Neuronal stem cell (in vitro differentiated cells): ENCODE results near the gene MACROD2.

ENCODE experiments used
- DNase-seq: peaks from one replicate; pipeline ENCODE4 v3.0.0-alpha.2; 2013; ENCODE audit warnings: low spot score
- H2AFZ ChIP-seq: one replicate; pipeline ENCODE4 v1.6.1; 2013; ENCODE audit warnings: mild to moderate bottlenecking, low read length, inconsistent platforms
- H2AK5ac ChIP-seq: 2 replicates; pipeline ENCODE4 v1.6.1; 2013; ENCODE audit warnings: low read depth, mild to moderate bottlenecking, inconsistent platforms, low read length, moderate library complexity, mixed read lengths
- H2BK120ac ChIP-seq: 2 replicates; pipeline ENCODE4 v1.6.1; 2013; ENCODE audit warnings: low read depth, mild to moderate bottlenecking, inconsistent platforms, low read length, moderate library complexity, mixed read lengths
- H2BK12ac ChIP-seq: one replicate; pipeline ENCODE4 v1.6.1; 2013; ENCODE audit warnings: low read length, inconsistent platforms
- H2BK15ac ChIP-seq: 2 replicates; pipeline ENCODE4 v1.6.1; 2013; ENCODE audit warnings: mild to moderate bottlenecking, low read length, inconsistent platforms, mixed read lengths
- H2BK5ac ChIP-seq: one replicate; pipeline ENCODE4 v1.6.1; 2013; ENCODE audit warnings: inconsistent platforms, mild to moderate bottlenecking, low read length, moderate library complexity
- H3K14ac ChIP-seq: one replicate; pipeline ENCODE4 v1.6.1; 2013; ENCODE audit warnings: low read length, inconsistent platforms
- H3K18ac ChIP-seq: 2 replicates; pipeline ENCODE4 v1.6.1; 2013; ENCODE audit warnings: low read length, inconsistent platforms
- H3K23ac ChIP-seq: 2 replicates; pipeline ENCODE4 v1.6.1; 2013; ENCODE audit warnings: low read depth, mild to moderate bottlenecking, mixed read lengths, low read length, inconsistent platforms; ENCODE audit not compliant: poor library complexity
- H3K27ac ChIP-seq: replicated peaks from 3 replicates; pipeline ENCODE4 v1.5.1; 2013; ENCODE audit warnings: low read length, inconsistent platforms
- H3K27me3 ChIP-seq, 3 experiments: 2 replicates each; pipeline ENCODE4 v1.6.1; 2013; ENCODE audit warnings: low read length in 3 of 3, mild to moderate bottlenecking in 2 of 3, inconsistent platforms in 1 of 3, low read depth in 1 of 3, mixed read lengths in 1 of 3, moderate library complexity in 1 of 3; ENCODE audit not compliant: control insufficient read depth in 3 of 3, insufficient read depth in 3 of 3
- H3K36me3 ChIP-seq, 2 donors: replicated peaks in 1 of 2; 2 replicates each; pipeline ENCODE4 v1.6.1; 2013; ENCODE audit warnings: low read length in 2 of 2; ENCODE audit not compliant: control insufficient read depth in 2 of 2, insufficient read depth in 2 of 2
- H3K4ac ChIP-seq: 2 replicates; pipeline ENCODE4 v1.6.1; 2013; ENCODE audit warnings: inconsistent platforms, mild to moderate bottlenecking, low read length, moderate library complexity
- H3K4me1 ChIP-seq, 2 donors: 1 replicate in 1 of 2; 2 replicates in 1 of 2; pipeline ENCODE4 v1.6.1; 2013; ENCODE audit warnings: low read length in 2 of 2, low read depth in 1 of 2; ENCODE audit not compliant: control insufficient read depth in 2 of 2, insufficient read depth in 1 of 2
- H3K4me2 ChIP-seq: one replicate; pipeline ENCODE4 v1.6.1; 2013; ENCODE audit warnings: mild to moderate bottlenecking, low read length, inconsistent platforms; ENCODE audit not compliant: insufficient read depth, poor library complexity, severe bottlenecking
- H3K4me3 ChIP-seq, 2 donors: 2 replicates each; pipeline ENCODE4 v1.5.1; 2013; ENCODE audit warnings: low read length in 2 of 2, mild to moderate bottlenecking in 2 of 2, inconsistent platforms in 1 of 2, moderate library complexity in 1 of 2
- H3K79me1 ChIP-seq: one replicate; pipeline ENCODE4 v1.6.1; 2013; ENCODE audit warnings: low read depth, mild to moderate bottlenecking, inconsistent platforms, low read length, moderate library complexity
- H3K9ac ChIP-seq: one replicate; pipeline ENCODE4 v1.6.1; 2013; ENCODE audit warnings: mild to moderate bottlenecking, low read depth, low read length, inconsistent platforms; ENCODE audit not compliant: poor library complexity
- H3K9me3 ChIP-seq, 2 donors: replicated peaks in 1 of 2; 2 replicates each; pipeline versions ENCODE3 to v1.6.1; 2013; ENCODE audit warnings: low read length in 2 of 2, mild to moderate bottlenecking in 2 of 2, inconsistent platforms in 1 of 2, low read depth in 1 of 2, mixed read lengths in 1 of 2, moderate library complexity in 1 of 2; ENCODE audit not compliant: control insufficient read depth in 2 of 2, insufficient read depth in 1 of 2
- H4K8ac ChIP-seq: one replicate; pipeline ENCODE4 v1.6.1; 2013; ENCODE audit warnings: low read depth, mild to moderate bottlenecking, inconsistent platforms, low read length, moderate library complexity
- H4K91ac ChIP-seq: one replicate; pipeline ENCODE4 v1.6.1; 2013; ENCODE audit warnings: low read length, low read depth, mild to moderate bottlenecking, inconsistent platforms; ENCODE audit not compliant: poor library complexity
- WGBS, 2 donors: extraction: QIAGEN DNeasy Blood & Tissue Kit; methylation state at CpG; one replicate each; pipeline ENCODE4 v1.1.7; 2013; ENCODE audit warnings: missing lambda C conversion rate in 2 of 2, mixed read lengths in 1 of 2; ENCODE audit not compliant: insufficient read length in 2 of 2, insufficient replicate concordance in 1 of 2; ENCODE audit errors: extremely low coverage in 2 of 2; 5-methylcytosine and 5-hydroxymethylcytosine counted together

Gene MACROD2

DNA sequence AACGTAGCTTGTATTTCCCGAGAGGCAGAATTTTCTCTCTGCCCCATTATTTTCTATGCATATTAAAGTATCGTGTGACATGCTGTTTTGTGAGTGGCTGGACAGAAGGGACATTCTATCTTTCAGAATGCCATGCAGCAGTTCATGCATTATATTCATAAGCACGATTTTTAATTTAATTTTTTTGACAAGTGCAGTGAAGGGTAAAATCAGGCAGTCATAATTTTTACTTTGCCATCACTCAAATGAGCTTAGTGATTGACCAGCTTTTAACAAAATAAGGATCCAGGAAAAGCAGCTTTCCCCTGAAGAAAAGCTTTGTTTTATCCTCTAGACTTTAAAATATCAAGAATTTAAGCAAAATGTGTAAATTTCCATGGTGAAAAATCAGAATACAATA lies 1904.7 kb downstream of the MACROD2 start:
- peaks cover 0 to 2% of the 10 kb centered on the region in 2 donors for H3K9me3 ChIP-seq
- H4K8ac ChIP-seq = no peak overlapping the region
- no peaks in the 10 kb centered on the region for H3K4me1 ChIP-seq
- no peak overlapping the region for H2BK120ac ChIP-seq
- no peak overlapping the region for H2BK5ac ChIP-seq
- H2AK5ac ChIP-seq = no peak overlapping the region
- no peak overlapping the region for H2BK15ac ChIP-seq
- no peak overlapping the region for H3K18ac ChIP-seq
- H3K23ac ChIP-seq = no peak overlapping the region
- no peak overlapping the region for H3K4ac ChIP-seq
- no peaks in the 10 kb centered on the region for H3K36me3 ChIP-seq
- no peak overlapping the region for H2AFZ ChIP-seq
- no peaks in the 10 kb centered on the region for H3K79me1 ChIP-seq
- no peak overlapping the region for H3K4me2 ChIP-seq
- WGBS, 2 donors = no CpG with 5 or more reads among the region's 4 CpGs
- no peak overlapping the region for H4K91ac ChIP-seq
- no peak overlapping the region for H3K14ac ChIP-seq
- no peak overlapping the region for H3K4me3 ChIP-seq
- no peak for DNase-seq
- H3K27ac ChIP-seq = no peak overlapping the region
- no peak overlapping the region for H2BK12ac ChIP-seq
- H3K9ac ChIP-seq = no peak overlapping the region
- no peaks in the 10 kb centered on the region for H3K27me3 ChIP-seq

DNA sequence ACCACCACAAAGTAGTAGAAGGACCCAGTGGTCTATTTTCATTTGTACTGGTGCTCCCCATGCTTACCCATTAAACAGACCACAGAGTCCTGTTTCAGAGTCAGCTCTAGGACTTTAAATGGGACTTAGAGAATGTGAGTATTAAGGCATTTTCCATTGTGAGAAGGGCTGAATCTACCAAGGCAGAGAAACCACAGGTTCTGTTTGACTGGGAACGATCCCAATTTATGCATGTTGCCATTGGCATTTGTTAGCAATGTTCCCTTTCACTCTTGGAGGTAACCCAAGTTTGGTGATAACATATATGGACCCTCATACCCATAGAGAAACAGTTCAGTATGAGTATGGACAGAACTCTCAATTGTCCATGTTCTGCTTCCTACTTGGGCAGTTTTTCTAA lies 1905.1 kb downstream of the MACROD2 start:
- no peak overlapping the region for H3K4ac ChIP-seq
- H3K27ac ChIP-seq = no peak overlapping the region
- H3K9ac ChIP-seq = no peak overlapping the region
- H3K4me1 ChIP-seq = no peaks in the 10 kb centered on the region
- no peak overlapping the region for H4K8ac ChIP-seq
- no peak overlapping the region for H2BK5ac ChIP-seq
- H3K4me3 ChIP-seq = no peak overlapping the region
- no peak overlapping the region for H2AFZ ChIP-seq
- no peak overlapping the region for H3K4me2 ChIP-seq
- no peak overlapping the region for H3K23ac ChIP-seq
- DNase-seq = no peak
- H3K14ac ChIP-seq = no peak overlapping the region
- no peaks in the 10 kb centered on the region for H3K36me3 ChIP-seq
- no peaks in the 10 kb centered on the region for H3K79me1 ChIP-seq
- H3K9me3 ChIP-seq = no peaks in the 10 kb centered on the region
- no peak overlapping the region for H4K91ac ChIP-seq
- H2AK5ac ChIP-seq = no peak overlapping the region
- H3K27me3 ChIP-seq = no peaks in the 10 kb centered on the region
- H2BK120ac ChIP-seq = no peak overlapping the region
- WGBS, 2 donors = no CpG with 5 or more reads among the region's 1 CpG
- no peak overlapping the region for H3K18ac ChIP-seq
- H2BK12ac ChIP-seq = no peak overlapping the region
- no peak overlapping the region for H2BK15ac ChIP-seq

DNA sequence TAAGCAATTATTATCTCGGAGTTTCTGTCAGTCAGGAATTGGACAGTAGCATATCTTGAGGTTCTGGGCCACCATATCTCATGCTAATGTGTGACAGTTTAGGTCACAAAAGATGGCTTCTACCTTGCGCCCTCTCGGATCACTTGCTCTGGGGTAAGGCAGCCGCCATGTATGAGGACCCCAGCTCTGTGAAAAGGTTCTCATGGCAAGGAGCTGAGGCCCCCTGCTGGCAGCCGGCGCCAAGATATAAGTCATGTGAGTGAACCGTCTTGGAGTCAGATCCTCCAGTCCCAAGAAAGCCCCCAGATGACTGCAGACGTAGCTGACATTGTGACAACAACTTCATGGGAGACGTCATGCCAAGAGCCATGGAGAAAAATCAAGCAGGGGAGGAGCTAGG lies 1907.2 kb downstream of the MACROD2 start:
- Histone ChIP-seq H3K14ac (no peak overlapping the region), H3K4me2 (no peak overlapping the region), H2BK12ac (no peak overlapping the region), H3K27me3 (no peaks in the 10 kb centered on the region), H2BK15ac (no peak overlapping the region), H3K4me3 (no peak overlapping the region), H2AFZ (no peak overlapping the region), H3K9ac (no peak overlapping the region), H2BK5ac (no peak overlapping the region), H4K91ac (no peak overlapping the region), H3K18ac (no peak overlapping the region), H2AK5ac (no peak overlapping the region), H3K23ac (no peak overlapping the region), H3K27ac (no peak overlapping the region), H3K9me3 (no peaks in the 10 kb centered on the region), H3K36me3 (no peaks in the 10 kb centered on the region), H3K4ac (no peak overlapping the region), H2BK120ac (no peak overlapping the region), H4K8ac (no peak overlapping the region), H3K79me1 (no peaks in the 10 kb centered on the region), H3K4me1 (no peaks in the 10 kb centered on the region)
- DNase-seq = no peak
- no CpG with 5 or more reads among the region's 9 CpGs for WGBS, 2 donors

DNA sequence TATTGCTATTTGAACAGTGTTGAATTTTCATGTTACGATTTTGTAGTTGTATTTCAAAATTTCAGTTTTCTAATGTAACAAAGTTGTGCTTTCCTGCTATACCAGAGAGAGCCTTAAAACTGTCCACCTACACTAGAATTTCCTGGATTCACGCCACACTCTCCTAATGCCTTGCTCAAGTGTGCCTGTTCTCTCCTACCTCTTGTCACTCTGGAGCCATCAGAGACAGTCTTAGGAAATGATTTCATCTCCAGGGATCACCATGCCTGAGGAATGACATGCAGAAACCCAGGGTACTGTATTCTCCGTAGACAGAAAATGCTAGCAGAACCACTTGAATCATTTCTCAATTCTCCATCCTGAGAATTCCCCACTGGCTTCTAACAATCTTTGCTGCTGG lies 1910.3 kb downstream of the MACROD2 start:
- H3K9me3 ChIP-seq = no peaks in the 10 kb centered on the region
- no peak overlapping the region for H2BK5ac ChIP-seq
- H3K27me3 ChIP-seq = no peaks in the 10 kb centered on the region
- no peak overlapping the region for H4K8ac ChIP-seq
- H3K27ac ChIP-seq = no peak overlapping the region
- no CpG with 5 or more reads among the region's 3 CpGs for WGBS, 2 donors
- no peak overlapping the region for H3K14ac ChIP-seq
- H2AK5ac ChIP-seq = no peak overlapping the region
- no peaks in the 10 kb centered on the region for H3K36me3 ChIP-seq
- H3K4me3 ChIP-seq = no peak overlapping the region
- no peak for DNase-seq
- no peak overlapping the region for H3K18ac ChIP-seq
- no peak overlapping the region for H4K91ac ChIP-seq
- H3K4me1 ChIP-seq = no peaks in the 10 kb centered on the region
- no peak overlapping the region for H3K9ac ChIP-seq
- no peak overlapping the region for H3K23ac ChIP-seq
- H2BK120ac ChIP-seq = no peak overlapping the region
- H3K4ac ChIP-seq = no peak overlapping the region
- no peak overlapping the region for H2BK15ac ChIP-seq
- H3K79me1 ChIP-seq = no peaks in the 10 kb centered on the region
- no peak overlapping the region for H3K4me2 ChIP-seq
- H2BK12ac ChIP-seq = no peak overlapping the region
- no peak overlapping the region for H2AFZ ChIP-seq
